WERI-Rb-1 (cell line): ENCODE measurements around the gene LRRC49.

Source experiments
- DNase-seq: peaks from one replicate; pipeline ENCODE4 v3.0.0-alpha.2; 2020
- H3K27ac ChIP-seq: fragments of 250-450 bp; sonication (Bioruptor Pico); 2 replicates; pipeline ENCODE4 v1.5.1; 2020; ENCODE audit warnings: mild to moderate bottlenecking, moderate library complexity
- H3K27me3 ChIP-seq: fragments of 250-450 bp; sonication (Bioruptor Pico); 2 replicates; pipeline ENCODE4 v1.5.1; 2021; ENCODE audit warnings: mild to moderate bottlenecking, low read depth, moderate library complexity; ENCODE audit not compliant: insufficient read depth, severe bottlenecking
- H3K36me3 ChIP-seq: fragments of 250-450 bp; sonication (Bioruptor Pico); 2 replicates; pipeline ENCODE4 v1.5.1; 2020; ENCODE audit warnings: mild to moderate bottlenecking, moderate library complexity
- H3K4me3 ChIP-seq: 2 replicates; pipeline ENCODE4 v1.5.1; 2011; ENCODE audit warnings: low read depth, mild to moderate bottlenecking, control low read depth, low read length
- H3K9me3 ChIP-seq: fragments of 250-450 bp; sonication (Bioruptor Pico); 2 replicates; pipeline ENCODE4 v1.5.1; 2021; ENCODE audit warnings: mild to moderate bottlenecking, moderate library complexity; ENCODE audit not compliant: severe bottlenecking
- TF ChIP-seq, protein P1 (sequence below): IDR thresholded peaks from 2 replicates; pipeline ENCODE4 v1.5.1; 2011; ENCODE audit warnings: low read depth, mild to moderate bottlenecking, control low read depth, inconsistent platforms, low read length

Gene LRRC49

DNA sequence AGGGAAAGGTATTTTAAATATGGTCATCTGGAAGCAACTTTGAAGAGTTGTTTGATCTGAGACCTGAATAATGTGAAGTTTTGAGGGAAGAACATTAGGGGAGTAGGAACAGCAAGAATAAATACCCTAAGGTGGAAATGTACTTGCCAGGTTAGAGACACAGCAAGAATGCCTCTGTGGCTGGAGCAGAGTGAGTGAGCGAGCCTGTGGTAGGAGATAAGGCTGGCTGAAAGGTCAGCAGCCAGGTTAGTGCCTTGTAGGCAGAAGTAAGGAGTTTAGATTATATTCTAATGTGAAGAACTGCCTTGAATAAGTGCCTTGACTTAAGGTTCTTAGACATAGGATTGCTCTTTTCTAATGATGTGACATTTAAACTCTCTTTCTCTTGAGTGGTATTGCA, 18.3 kb downstream of the LRRC49 start:
- H3K4me3 ChIP-seq, result no peak overlapping the region
- DNase-seq, result no peak
- TF ChIP-seq, protein P1, sequence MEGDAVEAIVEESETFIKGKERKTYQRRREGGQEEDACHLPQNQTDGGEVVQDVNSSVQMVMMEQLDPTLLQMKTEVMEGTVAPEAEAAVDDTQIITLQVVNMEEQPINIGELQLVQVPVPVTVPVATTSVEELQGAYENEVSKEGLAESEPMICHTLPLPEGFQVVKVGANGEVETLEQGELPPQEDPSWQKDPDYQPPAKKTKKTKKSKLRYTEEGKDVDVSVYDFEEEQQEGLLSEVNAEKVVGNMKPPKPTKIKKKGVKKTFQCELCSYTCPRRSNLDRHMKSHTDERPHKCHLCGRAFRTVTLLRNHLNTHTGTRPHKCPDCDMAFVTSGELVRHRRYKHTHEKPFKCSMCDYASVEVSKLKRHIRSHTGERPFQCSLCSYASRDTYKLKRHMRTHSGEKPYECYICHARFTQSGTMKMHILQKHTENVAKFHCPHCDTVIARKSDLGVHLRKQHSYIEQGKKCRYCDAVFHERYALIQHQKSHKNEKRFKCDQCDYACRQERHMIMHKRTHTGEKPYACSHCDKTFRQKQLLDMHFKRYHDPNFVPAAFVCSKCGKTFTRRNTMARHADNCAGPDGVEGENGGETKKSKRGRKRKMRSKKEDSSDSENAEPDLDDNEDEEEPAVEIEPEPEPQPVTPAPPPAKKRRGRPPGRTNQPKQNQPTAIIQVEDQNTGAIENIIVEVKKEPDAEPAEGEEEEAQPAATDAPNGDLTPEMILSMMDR, result no peak
- no peaks in the 10 kb centered on the region for H3K9me3 ChIP-seq
- peaks cover 15% of the 10 kb centered on the region for H3K36me3 ChIP-seq
- H3K27me3 ChIP-seq, result no peaks in the 10 kb centered on the region
- H3K27ac ChIP-seq, result no peak overlapping the region

DNA sequence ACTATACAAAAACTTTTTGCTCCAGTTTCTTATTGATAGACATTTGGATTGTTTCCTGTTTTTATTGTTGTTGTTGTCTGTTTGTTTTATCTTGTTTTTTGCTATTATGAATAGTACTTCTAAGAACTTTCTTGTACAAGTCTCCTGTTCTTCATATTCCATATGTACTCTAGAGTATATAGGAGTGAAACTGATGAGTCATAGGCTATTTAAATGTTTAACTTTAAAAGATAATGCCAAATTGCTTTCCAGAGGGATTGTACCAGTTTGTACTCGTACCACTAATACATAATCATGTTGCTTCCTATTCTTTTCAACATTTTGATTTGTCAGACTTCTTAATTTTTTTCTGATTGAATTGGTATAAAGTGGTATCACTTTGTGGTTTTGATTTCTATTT, 19.6 kb downstream of the LRRC49 start:
- Histone ChIP-seq H3K27ac (no peak overlapping the region), H3K9me3 (peaks cover 3% of the 10 kb centered on the region)
- TF ChIP-seq, protein P1, result no peak

DNA sequence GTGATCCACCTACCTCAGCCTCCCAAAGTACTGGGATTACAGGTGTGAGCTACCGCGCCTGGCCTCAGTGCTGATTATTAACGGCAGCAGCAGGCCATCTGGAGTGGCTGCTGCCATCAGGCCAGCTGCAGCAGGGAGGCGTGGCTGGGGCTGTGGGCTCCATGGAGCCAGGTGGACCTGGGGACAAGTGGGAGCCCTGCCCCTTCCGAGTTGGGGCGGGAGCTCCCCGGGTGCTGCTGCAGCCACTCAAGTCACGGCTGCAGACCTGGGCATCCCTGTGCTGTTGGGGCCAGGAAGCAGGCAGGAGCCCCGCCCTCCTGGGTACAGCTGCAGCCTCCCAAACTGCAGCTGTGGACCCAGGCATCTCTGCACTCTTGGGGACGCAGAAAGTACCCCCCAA, 23.9 kb downstream of the LRRC49 start:
- Histone ChIP-seq H3K36me3 (no peaks in the 10 kb centered on the region), H3K4me3 (no peak overlapping the region), H3K27ac (no peak overlapping the region), H3K9me3 (peaks cover 6% of the 10 kb centered on the region), H3K27me3 (no peaks in the 10 kb centered on the region)
- peak; percentile 16 for DNase-seq
- TF ChIP-seq, protein P1, result no peak

More for the DNA sequence above, 19.6 kb downstream of the LRRC49 start:
- H3K4me3 ChIP-seq, result no peak overlapping the region
- no peak for DNase-seq
- H3K36me3 ChIP-seq, result peaks cover 10% of the 10 kb centered on the region
- no peaks in the 10 kb centered on the region for H3K27me3 ChIP-seq

DNA sequence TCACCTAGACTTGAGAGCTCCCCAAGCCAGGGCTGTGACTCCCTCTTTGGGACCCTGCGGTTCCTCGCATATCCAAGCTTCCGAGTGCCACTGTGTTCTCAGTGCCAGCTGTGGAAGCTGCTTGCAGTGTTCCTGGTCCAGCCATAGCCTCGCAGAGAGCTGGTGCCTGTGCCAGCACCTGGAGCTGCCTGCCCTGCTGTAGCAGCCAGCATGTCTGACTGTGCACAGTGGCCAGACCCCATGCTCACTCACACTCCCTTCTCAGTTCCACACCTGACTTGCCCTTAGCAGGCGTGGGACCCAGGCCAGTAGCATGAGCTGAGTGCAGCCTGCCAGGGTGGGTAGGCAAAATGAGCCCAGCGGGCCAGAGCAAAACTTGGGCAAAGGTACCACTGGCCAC, 25.3 kb downstream of the LRRC49 start:
- Histone ChIP-seq H3K36me3 (no peaks in the 10 kb centered on the region), H3K4me3 (no peak overlapping the region), H3K27ac (no peak overlapping the region), H3K27me3 (no peaks in the 10 kb centered on the region), H3K9me3 (peaks cover 6% of the 10 kb centered on the region)
- TF ChIP-seq, protein P1, result no peak
- DNase-seq, result no peak

DNA sequence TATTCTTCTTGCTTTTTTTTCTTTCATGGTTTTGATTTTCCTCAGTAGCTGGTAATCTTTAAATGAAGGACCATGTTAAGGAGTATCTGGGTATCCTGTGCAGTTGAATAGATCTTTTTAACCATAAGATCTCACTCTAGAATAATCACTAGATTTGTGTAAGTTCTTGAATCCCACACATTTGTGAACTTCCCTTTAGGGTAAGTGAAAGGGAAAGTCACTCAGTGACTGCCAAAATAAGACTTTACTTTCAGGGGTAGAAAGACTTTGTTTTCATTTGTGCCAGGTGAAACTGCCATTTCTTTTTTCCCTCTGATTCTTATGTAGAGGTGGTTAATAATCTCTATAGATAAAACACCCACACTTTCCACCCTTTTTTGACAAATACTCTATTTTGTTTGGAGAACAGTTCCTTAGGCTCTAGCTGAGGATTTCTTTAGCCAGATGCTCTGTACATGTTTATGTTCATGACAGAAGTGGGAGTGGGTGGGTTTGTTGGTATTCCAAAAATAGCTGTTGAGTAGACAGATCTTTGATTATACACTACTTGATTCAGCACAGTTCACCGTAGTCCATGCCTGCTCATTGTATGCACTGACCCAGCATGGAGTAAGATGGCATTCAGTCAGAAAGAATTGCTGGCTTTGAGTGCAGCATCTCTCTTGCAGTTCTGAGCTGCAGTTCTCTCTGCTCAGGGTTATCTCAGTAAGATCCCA, 28.5 kb downstream of the LRRC49 start:
- Histone ChIP-seq H3K27me3 (no peaks in the 10 kb centered on the region), H3K4me3 (no peak overlapping the region), H3K9me3 (peaks cover 6% of the 10 kb centered on the region), H3K27ac (no peak overlapping the region), H3K36me3 (no peaks in the 10 kb centered on the region)
- no peak for DNase-seq
- TF ChIP-seq, protein P1, result no peak

DNA sequence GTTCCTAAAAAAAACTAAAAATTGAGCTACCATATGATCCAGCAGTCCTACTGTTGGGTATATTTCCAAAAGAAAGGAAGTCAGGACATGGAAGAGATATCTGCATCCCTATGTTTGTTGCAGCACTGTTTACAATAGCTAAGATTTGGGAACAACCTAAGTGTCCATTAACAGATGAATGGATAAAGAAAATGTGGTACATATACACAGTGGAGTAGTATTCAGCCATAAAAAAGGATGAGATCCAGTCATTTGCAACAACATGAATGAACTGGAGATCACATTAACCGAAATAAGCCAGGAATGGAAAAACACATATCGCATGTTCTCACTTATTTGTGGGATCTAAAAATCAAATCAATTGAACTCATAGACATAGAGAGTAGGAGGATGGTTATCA, 29.5 kb downstream of the LRRC49 start:
- H3K27ac ChIP-seq, result no peak overlapping the region
- no peaks in the 10 kb centered on the region for H3K27me3 ChIP-seq
- peaks cover 4% of the 10 kb centered on the region for H3K9me3 ChIP-seq
- DNase-seq, result no peak
- no peaks in the 10 kb centered on the region for H3K36me3 ChIP-seq
- TF ChIP-seq, protein P1, result no peak
- no peak overlapping the region for H3K4me3 ChIP-seq
